CD1c-positive myeloid dendritic cell (primary cell): Measurements from ENCODE around the gene ADPRS.

Source experiments
- DNase-seq: peaks from one replicate; pipeline ENCODE4 v3.0.0-alpha.2; 2016; ENCODE audit errors: extremely low spot score

ADPRS gene

DNA sequence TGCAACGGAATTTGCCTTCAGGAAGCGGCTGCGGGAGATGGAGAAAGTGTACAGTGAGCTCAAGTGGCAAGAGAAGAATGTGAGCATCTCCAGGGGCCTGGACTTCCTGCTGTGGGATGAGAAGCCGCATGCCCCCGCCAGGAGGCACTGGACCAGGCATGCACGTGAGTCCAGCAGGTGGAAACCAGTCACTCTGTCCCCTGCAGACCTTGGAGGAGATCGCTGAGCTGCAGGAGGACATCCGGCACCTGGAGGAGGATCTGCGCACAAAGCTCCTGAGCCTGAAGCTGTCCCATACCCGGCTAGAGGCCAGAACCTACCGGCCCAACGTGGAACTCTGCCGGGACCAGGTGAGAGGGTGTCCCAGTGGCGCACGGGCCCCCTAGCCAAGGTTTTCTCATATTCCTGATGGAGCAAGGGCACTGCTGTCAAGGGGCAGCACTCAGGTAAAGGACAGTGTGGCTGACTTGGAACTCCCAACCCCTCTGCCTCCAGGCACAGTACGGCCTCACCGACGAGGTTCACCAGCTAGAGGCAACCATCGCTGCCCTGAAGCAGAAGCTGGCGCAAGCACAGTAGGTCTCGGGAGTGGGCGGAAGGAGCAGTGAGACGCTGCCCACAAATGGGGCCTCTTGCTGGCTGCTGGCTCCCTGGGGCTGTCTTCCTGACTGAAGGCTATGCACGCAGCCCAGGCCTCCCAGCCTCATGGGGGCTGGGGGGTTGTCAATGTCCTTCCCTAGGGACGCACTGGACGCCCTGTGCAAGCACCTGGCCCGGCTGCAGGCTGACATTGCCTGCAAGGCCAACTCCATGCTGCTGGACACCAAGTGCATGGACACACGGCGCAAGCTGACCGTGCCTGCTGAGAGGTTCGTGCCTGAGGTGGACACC, 1.2 kb upstream of the ADPRS start:
- DNase-seq, result no peak

DNA sequence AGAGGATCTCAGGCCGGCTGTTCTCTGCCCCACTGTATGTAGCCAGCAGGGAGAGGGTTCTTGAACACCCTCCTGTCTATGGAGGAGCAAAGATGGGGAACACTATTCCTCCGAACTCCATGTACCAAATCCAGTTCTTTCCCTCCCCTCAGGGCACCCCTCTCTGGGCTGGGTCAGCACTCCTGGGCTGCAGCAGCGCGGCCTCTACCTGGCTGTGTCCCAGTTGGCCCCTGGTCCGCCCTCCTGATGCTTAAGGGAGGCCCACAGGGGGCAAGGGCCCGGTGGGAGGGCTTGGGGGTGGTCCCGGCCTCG, 471 bp upstream of the ADPRS start:
- no peak for DNase-seq

DNA sequence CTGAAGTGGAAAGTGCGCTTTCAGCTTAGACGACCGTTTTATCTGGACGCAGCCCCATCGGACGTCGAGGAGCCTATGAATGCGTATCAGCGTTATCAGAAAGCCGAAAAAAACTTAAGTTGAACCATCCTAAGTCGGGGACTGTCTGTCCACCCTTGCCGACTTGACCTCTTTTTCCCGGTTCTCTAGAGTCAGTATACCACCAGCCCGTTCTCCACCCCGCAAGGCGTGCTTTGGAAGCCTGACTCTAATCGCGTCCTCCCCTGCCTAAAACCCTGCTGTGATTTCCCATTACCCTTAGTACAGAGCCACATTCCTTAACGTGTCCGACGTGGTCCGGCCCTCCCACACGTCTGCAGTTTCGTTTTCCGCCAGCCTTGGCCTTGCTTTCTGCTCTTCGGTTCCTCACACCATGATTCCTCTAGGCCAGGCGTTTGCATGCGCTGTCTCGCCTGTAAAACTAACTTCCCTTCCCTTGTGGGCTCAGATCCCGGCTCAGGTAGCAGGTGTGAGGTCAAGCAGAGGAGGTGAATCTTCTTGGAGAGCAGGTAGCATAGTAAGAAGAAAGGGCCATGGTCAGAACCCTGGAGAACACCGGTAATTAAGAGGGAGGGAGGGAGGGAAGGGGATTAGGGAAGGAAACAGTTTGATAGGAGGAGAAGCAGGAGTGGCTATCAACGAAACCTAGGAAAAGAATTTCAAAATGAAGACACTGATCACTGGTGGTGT, 865 bp downstream of the ADPRS start:
- DNase-seq, result peak; percentile 82

DNA sequence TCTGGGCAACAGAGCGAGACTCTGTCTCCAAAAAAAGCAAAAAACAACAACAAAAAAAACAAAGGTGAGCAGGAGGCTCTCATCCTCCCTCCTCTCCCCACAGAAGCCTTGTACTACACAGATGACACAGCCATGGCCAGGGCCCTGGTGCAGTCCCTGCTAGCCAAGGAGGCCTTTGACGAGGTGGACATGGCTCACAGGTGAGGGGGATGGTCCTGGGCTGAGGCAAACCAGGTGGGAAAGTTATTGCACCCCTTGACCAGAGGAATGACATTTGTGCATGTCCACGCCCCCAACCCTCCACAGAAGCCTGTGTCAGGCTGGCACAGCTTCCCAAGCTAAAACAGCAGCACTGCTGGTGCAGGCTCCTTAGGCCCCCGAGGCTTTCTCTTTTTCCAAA, 2.4 kb downstream of the ADPRS start:
- DNase-seq, result no peak

DNA sequence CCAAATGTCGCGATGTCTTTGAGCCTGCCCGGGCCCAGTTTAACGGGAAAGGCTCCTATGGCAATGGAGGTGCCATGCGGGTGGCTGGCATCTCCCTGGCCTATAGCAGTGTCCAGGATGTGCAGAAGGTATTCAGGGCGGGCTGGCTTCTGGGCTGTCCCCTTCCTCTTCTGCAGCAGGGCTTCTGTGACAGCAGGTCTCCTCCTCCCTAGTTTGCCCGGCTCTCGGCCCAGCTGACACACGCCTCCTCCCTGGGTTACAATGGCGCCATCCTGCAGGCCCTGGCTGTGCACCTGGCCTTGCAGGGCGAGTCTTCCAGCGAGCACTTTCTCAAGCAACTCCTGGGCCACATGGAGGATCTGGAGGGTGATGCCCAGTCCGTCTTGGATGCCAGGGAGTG, 3.0 kb downstream of the ADPRS start:
- DNase-seq, result no peak

DNA sequence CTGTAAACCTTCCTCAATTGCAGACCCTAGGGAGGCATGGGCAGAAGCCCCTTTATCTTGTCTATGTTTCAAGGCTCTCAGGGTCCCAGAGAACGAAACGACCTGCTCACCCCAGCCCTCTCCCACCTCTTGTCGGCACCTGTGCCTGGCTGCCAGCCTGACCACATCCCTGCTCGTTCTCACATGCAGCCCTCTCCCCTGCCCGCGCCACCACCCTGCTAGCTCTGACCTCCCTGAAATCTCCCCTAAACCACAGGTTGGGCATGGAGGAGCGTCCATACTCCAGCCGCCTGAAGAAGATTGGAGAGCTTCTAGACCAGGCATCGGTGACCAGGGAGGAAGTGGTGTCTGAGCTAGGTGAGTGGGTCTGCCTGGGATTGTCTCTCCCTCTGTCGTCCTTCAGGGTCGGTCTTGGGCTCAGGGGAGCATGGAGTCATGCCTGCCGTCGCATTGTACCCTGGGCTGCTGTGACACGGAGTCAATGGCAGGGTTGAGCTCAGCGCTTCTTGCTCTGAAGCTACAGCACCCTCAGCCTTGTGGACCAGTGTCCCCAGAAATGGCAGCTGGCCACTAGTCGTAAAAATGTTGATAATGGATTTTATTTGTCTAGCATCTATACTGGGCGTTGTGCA, 3.6 kb downstream of the ADPRS start:
- no peak for DNase-seq

DNA sequence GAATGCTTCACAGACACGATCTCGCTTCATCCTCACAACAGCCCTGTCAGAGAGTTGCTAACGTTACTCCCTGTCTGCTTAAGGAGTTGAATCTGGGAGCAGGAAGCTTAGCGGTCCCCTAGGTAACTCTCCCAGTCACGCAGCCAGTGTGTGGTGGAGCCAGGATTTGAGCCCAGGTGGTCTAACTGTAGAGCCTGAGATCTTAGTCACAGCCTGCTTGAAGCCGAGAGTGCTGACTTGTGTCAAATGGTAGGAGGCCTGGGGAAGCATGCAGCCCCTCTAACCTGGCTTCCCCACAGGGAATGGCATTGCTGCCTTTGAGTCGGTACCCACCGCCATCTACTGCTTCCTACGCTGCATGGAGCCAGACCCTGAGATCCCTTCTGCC, 4.1 kb downstream of the ADPRS start:
- DNase-seq, result no peak

DNA sequence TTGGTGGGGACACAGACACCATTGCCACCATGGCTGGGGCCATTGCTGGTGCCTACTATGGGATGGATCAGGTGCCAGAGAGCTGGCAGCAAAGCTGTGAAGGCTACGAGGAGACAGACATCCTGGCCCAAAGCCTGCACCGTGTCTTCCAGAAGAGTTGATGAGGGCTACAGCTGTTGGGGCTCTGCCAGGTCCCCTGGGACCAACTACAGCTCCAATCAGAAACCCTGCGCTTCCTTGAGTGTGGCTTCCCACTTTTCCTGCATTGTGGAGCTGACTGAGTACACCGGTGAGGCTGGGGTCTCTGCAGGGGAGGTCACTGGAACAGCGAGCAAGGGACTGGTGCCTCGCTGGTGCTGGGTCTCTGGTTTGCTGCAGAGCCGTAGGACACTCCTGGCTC, 4.5 kb downstream of the ADPRS start:
- DNase-seq, result no peak

DNA sequence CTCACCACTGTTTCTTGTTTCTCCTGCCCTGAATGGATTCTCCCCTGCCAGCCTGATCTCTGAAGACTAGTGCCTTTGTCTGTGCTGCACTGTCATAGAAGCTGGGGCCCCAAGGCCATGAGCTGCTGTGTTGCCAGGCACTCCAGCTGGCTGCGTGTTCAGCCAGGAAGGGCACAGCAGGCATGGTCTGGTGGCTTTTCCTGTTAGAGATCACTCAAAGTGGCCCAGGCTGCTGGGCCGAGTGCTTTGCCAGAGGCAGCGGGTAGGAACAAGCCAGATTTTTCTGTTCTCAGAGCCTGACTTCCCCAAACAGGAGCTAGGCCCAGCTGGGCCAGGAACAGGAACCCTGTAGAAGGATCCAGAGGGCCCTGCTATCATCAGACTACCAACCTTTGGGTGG, 5.2 kb downstream of the ADPRS start:
- DNase-seq, result peak; percentile 61

DNA sequence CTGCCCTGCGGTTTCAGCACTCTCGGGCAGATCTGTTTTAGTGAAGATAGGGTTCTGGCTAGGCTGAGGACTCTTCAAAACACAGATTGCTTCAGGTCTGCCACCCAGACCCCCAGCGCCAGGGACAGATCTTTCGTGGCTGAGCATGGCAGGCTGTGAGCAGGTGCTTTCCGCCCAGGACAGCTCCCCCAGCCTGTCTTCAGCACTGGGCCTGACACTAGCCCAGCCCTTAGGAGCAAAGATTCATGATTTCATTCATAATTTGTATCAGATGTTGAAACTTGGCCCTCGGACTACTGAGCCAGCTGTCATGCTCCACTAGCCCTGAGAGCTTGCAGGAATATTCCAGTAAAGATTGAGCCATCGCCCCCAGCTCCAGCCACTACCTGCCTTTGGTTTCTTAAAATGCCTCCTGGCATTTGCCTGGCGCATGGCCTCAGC, 5.9 kb downstream of the ADPRS start:
- no peak for DNase-seq

DNA sequence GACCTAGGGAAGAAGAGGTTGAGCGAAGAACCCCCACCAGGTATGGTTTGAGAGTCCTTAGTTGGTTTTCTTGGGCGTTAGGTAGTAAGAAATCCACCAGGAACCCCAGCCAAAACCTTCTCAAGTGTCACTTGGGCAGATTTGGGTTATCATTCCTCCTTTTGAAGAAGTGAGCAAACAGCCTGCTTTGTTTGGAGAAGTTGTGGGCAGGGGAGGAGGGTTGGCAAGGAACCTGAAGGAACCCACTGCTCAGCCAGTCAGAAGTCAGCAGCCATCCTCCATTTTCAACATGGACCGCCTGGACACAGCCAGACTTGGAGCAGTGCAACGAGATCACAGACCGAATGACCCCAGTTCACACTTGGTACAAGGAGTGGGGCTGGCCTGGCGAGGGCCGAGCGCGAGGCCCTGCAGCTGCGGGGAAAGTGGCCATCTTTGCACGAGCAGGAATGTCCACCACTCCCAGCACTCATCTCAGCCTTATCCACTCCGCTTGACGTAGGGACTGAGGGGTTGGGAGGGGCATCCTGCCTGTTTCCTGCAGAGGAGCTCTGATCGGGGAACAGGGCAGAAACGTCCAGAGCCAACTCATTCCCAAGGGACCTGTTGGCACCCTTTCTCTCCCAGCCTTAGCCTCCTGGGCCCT, 7.2 kb downstream of the ADPRS start:
- peak; percentile 82 for DNase-seq

DNA sequence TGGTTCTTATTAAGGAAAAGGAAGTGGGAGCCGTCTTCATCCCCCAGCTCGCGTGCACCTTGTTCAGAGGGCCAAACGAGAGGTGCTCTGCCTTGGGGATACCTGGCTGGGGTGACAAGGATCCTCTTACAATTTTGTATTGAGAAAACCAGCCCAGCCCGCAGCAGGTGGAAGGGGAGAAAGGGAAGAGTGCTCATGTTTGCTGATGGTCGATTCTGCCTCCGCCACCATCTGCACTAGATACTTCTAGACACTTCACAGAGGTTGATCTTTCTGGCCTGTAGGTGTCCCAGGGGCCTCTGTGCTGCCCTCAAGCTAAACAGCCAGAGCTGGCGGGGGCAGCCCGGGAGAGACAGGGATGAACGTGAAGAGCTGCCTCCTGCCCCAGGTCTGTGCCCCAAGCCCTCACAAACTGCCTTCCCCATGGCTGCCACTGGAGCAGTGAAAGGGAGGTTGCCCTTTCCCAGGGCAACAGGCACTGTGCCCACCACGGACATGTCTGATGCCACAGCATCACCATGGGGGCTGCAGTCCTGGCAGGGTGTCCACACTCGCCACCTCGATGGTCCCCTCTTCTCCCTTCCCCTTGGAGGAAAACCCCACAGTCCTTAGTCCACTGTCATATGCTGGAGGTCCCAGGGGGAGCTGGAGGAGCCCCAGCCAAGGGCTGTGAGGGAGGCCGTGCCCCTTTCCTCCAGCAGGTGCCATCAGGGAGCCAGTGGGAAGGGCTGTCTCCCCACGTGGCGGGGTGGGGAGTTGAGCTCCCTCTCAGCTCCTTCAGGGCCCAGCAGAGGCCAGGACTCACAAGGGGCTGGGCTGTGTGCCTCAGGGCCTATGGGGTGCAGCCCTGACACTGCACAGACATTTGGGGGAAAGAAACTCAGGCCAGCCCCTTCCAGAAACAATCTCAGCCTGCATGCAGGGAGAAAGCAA, 8.1 kb downstream of the ADPRS start:
- DNase-seq, result no peak

DNA sequence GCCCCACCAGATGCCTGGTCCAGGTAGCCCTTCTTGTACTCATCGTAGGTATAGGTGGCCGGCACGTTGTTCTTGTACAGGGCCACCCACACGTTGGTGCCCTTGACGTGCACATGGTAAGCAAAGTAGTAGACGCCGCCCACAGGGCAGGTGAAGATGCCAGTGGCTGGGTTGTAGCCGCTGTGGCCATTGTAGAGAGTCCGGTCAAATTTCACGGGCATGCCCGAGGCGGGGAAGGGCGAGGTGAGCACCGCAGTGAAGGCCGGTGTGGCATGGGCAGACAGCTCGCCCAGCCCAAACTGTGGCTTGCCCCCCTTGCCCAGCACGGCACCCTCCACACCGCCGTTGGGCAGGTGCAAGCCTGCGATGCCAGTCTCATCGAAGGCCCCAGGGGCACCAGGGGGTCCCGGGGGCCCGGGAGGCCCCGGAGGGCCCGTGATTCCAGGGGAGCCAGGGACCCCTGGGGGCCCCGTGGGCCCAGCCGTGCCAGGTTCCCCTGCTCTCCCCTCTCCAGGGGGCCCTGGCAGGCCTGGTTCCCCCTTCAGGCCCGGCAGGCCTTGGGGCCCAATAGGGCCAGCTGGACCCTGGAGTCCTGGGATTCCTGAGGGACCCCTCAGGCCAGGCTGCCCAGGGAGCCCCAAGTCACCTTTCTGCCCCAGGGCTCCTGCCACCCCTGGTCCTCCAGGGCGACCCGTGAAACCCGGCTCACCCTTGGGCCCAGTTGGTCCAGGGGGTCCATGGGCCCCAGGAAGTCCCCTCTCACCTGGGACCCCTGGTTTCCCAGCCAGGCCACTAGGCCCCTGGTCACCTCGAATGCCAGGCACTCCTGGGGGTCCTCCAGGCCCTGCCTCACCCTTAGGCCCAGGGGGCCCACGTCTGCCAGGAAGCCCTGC, 9.2 kb downstream of the ADPRS start:
- DNase-seq, result no peak

DNA sequence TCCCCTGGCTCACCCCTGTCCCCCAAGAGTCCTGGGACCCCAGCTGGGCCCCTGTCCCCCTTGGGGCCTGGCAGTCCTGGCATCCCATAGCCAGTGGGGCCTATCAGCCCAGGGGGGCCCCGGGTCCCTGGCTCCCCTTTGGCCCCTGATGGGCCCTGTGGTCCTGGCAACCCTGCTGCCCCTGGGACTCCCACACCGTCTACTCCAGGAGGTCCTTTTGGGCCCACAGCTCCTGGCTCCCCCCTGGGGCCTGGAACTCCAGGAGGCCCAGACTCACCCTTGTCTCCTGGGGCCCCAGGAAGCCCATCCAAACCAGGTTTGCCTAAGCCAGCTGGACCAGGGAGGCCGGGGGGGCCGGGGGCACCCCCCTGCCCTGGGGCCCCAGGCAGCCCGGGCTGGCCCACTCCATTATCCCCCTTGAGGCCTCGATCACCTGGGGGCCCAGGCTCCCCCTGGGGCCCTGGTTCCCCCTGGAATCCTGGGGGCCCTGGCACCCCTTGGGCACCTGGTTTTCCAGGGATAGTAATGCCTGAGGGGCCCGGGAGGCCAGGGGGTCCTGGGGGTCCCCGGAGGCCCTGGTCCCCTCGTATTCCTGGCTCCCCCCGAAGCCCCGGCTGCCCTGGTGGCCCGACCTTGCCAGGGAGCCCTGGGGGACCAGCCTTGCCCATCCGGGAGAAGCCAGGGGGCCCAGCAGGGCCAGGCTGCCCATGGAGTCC, 10.1 kb downstream of the ADPRS start:
- DNase-seq, result no peak

DNA sequence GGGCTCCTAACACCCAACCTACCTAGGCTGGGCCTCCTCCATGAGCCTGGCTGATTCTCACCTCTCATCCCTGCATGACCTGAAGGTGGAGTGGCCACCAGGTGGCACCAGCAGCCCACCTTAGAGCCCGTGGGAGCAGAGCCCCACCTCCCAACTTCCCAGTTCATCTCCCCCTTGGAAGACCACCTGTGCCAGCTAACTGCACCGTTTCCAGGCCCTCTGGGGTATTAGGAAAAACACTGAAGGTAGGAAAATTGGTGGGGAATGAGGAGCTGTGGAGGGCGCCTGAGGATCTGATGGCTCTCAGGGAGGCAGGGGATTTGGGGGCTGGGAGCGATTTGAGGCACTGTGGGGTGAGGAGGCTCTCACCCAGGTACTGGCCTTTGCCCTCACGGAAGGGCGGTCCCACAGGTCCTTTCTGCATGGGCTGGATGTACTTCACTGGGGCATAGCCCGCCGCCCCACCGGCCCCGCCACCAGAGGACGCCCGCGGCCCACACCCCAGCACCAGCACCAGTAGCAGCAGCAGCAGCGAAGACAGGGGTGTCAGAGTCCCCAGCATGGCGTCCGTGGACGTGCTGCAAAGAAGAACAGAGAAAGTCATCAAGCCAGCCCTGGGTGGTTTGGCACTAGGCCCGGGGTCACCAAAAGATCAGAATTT, 11.1 kb downstream of the ADPRS start:
- DNase-seq, result peak; percentile 77

DNA sequence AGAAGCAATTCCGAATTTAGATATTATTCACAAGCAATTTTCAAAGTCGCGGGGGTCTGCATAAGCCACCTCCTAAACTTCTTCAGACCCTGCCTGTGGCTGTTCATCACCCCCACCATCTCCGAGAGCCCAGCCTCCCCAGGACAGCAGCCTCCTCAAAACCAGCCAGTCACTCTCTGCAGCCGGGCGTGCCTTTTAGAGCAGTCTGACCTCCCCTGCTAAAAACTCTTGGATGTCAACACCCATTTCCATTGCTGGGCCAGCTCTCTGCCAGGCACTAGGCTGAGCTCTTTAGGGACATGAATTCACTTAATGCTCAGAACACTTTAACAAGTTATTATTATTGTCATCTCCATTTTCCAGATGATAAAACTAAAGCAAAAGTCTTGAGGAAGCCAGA, 11.7 kb downstream of the ADPRS start:
- DNase-seq, result no peak

DNA sequence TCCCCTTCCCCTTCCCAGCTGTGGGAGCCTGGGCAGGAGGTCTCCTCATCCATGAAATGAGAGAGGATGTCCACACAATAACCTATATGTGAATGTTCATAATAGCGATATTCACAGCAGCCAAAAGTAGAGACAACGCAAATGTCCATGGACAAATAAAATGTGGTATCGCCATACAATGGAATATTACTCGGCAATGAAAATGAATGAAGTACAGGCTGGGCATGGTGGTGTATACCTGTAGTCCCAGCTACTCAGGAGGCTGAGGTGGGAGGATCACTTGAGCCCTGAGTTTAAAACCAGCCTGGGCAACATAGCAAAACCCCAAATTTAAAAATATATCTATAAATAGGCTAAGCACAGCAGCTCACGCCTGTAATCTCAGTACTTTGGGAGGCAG, 12.9 kb downstream of the ADPRS start:
- no peak for DNase-seq

DNA sequence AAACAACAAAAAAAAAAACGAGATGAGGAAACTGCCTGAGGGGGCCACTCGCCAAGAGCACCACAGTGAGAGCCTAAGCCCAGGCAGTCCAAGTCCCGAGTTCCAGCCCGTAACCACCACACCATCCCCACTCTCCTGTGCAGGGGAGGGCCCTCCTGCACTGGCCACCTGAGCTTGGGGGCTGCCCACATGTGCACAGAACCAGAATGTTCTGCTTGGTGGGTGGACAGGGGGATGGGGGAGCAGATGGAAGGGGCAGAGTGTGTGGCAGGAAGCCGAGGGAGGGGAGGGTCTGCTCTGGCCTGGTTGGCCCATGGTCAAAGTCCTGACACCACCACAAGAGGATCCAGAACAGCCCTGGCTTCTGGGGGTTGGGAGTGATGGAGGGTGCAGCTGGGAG, 17.6 kb downstream of the ADPRS start:
- no peak for DNase-seq

DNA sequence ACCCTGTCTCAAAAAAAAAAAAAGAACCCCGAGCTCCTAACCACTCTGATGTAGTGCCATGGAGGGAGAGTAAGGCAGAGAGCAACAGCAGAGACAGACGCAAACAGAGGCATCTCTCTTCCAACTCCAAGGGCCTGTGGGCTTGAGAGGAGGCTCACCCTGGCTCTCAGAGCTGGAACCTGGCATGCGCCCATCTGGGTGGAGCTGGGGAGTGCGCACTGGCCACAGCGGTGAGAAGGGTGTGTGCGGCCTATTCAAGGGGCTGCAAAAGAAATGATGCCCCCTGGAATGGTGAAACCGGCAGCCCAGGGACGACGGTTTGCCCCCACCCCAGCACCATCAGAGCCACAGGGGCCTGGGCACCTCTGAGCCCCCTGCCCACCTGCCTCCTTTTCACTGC, 18.7 kb downstream of the ADPRS start:
- no peak for DNase-seq
